NCI-H1105 (cell line): ENCODE results near the gene PADI2.
A peak's percentile ranks its signal among the peaks of the same experiment; 100 is the strongest.
"Not testable (repeated sequence)": the region's sequence is repeated elsewhere in the genome, so short reads cannot be mapped to it uniquely, and the experiment has no call there.

Experiments used
- DNase-seq: peaks from one replicate; lab custom pipeline; 2025; lab: John Stamatoyannopoulos, UW

PADI2 gene

DNA sequence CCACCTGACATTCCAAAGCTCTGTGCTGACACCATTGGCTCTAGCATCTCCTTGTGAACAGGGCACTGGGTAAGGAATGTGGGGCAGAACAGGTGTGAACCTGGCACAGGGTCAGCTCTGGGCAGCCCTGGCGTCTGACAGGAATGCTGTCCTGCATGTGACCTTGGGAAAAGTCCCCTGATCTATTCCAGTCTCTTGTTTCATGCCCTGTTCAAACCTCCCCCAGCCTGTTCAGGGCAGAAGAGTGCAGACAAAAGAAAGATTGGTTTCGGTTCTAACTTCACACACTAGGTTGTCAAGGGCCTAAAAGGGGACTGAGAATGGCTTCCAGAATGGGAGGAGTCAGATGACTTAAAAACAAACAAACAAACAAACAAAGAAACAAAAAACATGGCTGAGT, 37.8 kb downstream of the PADI2 start:
- DNase-seq: no peak

DNA sequence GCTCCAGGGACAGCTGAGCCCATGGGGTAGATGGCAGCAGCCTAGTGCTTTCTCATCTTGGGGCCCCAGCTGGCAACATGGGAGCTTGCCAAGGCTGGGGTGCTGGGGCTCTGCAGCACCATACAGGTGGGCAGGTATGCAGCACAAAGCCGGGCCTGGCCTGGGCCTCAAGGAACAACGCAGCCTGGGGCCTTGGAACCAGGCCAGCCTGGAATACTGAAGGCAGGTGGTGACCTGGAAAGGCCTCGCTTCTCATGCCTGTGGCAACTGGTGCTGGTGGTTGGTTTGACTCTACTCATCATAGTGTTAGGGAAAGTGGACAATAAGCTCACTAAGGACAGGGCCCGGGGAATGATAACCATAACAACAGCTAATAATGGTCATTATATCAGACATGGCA, 38.4 kb downstream of the PADI2 start:
- no peak for DNase-seq

GRCh38 chr1:17080085-17080759, 39.0 kb downstream of the PADI2 start:
- DNase-seq: no peak

DNA sequence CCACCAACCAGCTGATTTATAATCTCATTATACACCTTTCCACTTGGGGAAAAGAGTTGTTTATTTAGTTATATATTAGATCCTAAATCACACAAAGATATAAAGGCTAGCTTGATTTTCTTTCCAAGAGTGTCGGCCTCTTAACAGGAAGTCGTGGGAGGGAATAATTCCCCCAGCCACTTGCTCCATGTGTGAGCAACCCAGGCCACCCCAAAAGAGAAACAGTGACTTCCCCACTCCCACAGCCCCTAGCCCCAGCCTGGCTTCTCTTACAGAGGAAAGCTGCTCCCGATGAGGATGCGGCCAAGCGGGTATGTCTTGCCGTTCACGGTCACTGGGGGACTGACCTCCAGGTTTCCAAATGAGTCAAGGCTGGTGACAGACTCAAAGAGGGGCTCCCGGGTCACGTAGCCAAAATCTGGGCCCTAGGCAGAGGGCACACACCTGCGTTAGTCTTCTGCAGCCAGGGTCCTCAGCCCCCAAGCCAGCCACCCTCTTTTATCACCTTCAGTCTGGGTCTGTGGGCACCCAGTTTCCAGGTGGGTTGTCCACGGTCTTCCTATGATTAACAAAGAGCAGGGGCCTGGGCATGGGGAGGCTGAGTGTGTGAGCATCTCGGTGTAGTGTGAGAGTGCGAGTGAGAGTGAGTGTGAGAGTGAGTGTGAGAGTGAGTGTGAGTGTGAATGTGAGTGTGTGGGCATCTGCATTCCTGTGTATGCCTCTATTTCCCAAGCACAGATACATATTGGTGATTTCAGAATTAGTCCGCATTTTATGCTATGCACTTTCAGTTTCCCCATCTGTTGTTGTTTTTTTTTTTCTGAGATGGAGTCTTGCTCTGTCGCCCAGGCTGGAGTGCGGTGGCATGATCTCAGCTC, 40.0 kb downstream of the PADI2 start:
- DNase-seq: no peak

GRCh38 chr1:17075470-17076255, 43.6 kb downstream of the PADI2 start:
- DNase-seq: no peak

GRCh38 chr1:17071794-17072193, 47.5 kb downstream of the PADI2 start:
- DNase-seq: no peak

- DNase-seq: no peak
These were observed 49.1 kb downstream of the PADI2 start for GRCh38 chr1:17070163-17070525.

GRCh38 chr1:17069452-17070162, 49.6 kb downstream of the PADI2 start:
- DNase-seq: no peak

DNA sequence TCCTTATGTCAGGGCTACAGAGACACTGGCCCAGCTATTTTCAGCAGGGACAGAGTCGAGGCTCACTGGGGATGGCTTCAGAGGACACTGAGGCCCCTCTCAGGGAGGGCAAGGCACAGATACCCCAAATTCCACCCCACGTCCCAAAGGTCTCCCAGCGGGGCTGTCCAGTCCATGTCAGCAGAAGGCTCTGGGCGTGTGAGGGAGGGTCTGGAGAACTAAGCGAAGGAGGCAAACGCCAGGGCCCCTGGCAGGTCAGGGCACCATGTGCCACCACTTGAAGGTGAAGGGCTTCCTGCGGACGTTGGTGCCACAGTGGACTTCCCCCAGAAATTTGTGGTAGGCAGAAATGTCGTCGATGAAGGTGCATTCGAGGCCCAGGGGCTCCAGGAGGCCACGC, 50.5 kb downstream of the PADI2 start:
- DNase-seq: no peak

DNA sequence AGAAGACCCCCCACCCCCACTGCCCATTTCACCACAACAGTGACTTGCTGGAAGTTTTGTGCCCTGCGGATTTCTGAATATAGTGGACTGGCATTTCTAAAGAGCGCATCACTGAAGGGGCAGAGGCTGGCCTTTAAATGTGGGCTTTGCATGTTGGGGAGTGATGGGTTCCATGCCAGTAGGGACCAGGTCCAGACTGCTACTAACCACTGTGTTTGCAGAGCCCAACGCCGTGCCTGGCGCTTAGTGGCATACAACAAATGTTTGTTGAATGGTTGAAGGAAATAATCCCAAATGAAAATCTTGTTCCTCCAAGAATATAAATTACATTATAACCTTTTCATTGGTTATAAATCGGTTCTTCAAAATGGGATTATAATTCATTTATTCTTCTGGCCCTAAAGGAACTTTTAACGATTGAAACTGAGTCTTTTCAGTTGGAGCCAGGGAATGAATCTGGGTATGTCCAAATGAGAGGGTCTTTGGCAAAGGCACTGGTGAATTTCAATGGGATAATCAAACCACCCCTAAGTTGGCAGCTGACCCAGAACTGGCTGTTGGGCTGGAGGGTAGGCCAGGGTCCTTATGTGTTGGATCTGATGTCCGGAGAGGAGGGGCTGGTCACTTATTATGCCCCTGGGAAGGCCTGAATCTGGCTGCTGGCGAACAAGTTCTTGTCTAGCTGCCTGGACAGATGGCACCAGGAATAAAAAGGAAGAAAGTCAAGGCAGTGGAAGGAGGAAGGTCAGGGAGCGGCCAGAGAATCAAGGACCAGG, 51.6 kb downstream of the PADI2 start:
- DNase-seq: no peak

DNA sequence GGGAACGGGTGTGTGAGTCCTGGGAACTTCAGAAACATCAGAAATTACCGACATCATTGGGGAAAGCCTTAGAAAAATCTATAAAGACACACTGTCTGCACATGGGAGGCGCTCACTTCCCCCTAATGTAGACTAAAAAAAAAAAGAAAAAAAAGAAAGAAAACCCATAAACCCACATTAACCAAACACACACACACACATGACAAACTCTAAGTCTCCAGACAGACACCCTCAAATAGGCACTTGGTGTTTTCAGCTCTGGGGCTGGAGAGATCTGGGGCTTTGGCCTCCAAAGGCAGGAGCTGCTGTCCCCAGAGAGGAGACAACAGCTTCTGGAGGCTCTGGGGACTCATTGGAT, 52.2 kb downstream of the PADI2 start:
- no peak for DNase-seq

DNA sequence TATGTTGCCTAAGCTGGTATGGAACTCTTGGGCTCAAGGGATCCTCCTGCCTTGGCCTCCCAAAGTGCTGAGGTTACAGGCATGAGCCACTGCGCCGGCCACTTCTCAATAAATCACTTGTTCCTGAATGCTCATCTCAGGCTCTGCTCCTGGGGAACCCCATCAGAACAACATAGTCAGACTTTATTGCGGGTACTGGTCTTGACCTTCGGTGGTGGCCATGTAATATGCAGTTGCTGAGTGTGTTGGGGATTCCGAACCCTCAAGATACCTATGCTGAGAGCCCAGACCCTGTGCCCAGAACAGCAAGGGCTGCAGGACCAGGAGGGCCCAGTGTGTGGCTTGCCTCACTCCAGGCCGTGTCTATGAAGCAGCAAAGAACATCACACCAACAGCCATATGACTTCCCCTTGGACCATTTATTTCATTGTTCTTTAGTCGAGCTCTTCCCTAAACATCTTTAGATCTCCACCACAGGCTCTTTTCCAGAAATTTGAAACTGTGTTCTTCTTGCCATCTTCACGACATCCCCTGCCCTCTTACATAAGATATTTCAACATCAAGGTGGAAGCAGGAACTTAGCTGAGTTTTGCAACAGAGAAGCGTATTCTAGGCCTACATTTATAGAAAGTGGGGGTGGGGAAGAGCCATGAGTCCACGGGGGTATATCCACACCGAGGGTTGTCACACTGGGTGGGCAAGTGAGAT, 52.7 kb downstream of the PADI2 start:
- DNase-seq: no peak

GRCh38 chr1:17065666-17066065, 53.6 kb downstream of the PADI2 start:
- no peak for DNase-seq

DNA sequence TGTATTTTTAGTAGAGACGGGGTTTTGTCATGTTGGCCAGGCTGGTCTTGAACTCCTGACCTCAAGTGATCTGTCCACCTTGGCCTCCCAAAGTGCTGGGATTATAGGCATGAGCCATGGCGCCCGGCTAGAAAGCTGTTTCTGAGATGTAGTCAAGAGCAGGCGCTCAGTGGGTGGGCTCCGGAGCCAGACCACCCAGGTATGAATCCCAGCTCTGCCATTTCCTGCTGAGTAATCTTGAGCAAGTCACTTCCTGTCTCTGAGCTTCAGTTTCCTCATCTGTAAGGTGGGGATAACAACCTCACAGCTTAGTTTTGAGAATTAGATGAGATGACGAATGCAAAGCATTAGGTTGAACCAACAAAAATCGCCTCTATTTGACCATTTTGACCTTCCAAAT, 56.5 kb downstream of the PADI2 start:
- DNase-seq: not testable (repeated sequence)

DNA sequence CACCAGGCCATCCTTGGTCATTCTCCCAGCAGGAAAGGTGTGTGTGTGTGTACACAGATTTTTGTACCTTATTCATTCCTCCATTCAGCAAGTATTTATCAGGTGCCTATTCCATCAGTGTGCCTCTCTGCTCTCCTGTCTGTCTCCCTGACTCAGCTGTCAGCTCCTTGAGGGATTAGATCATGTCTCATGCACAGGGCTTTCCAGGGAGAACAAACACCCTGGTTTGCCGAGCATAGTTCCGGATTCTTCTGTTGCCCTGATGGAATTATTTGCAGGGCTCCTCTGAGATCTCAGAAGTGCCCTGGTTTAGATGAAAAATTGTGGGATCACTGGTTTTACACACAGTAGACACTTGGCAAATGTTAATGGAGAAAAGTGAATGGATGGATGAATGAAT, 57.4 kb downstream of the PADI2 start:
- no peak for DNase-seq

GRCh38 chr1:17061486-17061885, 57.8 kb downstream of the PADI2 start:
- DNase-seq: no peak

GRCh38 chr1:17060306-17060749, 58.9 kb downstream of the PADI2 start:
- DNase-seq: no peak

DNA sequence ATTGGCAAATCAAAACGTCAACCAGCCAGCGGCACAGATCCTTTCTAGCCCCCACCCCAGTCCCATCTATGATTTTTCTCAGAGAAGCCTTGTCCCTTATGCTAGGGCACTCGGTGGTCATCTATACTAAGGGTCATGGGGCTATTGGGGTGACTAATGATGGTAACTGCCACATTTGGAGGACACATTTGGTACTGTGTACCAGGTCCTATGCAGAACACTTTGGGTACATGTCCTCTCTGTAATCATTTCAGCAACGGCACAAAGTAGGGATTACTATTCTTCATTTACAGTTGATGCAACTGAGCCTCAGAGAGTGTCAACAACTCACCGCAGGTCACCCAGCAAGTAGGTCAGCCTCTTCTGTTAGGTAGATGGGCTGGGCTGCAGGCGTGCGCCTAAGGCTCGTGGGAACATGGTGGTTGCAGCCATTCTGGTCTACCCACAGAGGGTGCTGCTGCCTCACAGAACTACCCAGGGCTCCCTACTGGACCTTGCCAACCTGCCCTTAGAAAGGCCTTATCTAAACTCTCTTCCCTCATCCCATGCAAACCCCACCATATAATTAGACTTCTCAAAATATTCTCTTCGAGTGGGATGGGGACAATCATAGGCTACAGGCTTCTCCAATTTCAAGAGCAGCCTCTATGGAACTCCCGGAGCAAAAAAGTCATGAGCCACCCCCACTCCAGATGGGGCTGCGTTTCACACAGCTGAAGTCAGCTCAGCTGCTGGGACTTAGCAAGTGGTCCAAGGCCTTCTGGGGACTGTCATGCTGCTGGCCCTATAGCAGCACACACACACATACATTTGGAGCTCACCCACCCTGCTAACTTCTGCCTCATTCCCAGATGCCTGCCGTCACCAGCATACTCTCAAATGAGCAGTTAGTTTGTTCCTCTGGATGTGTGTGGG, 59.6 kb downstream of the PADI2 start:
- DNase-seq: peak; percentile 41

DNA sequence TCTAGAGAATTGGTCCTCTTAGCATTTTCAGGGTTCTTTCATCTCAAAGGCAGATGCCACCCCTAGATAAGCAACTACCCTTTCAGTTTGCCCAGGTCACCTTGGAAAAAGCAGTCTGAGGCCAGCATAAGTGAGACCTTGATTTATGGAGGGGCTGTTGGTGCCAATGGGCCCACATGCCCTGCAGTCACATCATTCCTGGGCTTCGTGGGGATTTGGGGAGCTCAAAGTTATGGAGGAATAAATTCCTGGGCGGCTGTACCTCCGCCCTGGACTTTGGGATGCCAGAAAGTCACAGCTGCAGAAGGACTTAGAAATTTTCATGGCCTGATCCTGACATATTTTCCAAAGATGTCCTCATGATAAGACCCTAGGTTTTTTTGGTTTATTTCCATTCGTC, 62.7 kb downstream of the PADI2 start:
- no peak for DNase-seq

DNA sequence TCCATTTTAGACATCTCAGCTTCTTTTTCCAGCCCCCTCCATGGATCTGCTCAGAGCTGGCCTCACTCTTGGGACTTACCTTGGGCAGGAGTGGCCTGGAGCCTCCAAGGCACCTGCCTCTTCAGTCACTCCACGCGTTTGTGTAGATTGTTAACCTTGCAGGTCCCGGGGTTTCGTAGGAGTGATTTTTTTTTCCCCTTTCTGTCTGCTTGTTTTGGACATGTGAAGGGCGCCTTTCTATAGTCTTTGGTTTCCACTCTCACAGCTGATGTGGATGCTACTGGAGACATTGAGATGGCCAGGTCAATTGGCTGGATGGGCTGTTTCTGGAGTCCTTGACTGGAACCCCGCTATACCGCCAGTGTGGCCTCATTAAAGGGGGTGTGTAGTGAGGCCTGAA, 63.5 kb downstream of the PADI2 start:
- DNase-seq: no peak
